GM18907 (cell line): ENCODE measurements around the gene PPIC.
"Not testable (repeated sequence)": the region's sequence is repeated elsewhere in the genome, so short reads cannot be mapped to it uniquely, and the experiment has no call there.

Experiments
- ATAC-seq: cut with Tn5 transposase; IDR thresholded peaks from one replicate; pipeline ENCODE4 v1.9.1; 2021; ENCODE audit warnings: mild to moderate bottlenecking, moderate library complexity; ENCODE audit not compliant: unreplicated experiment

Gene PPIC

DNA sequence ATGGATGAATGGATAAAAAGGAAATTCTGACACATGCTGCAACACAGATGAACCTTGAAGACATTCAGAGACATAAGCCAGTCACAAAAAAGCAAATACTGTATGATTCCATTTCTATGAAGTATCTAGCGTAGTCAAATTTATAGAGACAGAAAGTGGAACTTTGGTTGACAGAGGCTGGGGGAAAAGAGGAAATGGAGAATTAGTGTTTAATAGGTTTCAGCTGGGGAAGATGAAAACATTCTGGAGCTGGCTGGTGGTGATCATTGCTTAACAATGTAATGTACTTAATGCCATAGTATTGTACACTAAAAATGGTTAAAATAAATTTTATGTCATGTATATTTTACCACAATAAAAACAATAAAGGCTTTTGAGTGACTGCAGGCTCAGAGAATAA, 24.2 kb downstream of the PPIC start:
- ATAC-seq: no peak

DNA sequence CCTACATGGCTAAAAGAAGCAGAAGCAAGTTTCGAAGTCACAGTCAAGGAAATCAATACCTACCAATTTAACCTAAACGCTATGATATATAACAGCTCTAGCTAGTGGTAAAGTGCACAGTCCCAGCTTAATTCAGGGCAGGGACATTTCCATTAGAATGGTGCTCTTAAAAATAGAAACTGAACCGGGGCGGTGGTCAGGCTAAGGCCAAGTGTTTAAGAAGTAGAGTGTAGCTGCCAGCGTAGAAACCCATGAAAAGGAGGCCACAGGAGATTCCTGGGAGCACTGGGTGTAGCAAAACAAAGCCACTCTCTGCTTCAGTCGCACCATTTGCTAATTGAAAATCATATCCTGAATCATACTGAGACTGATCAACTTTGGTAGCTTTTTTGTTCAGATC, 28.8 kb downstream of the PPIC start:
- ATAC-seq: no peak

DNA sequence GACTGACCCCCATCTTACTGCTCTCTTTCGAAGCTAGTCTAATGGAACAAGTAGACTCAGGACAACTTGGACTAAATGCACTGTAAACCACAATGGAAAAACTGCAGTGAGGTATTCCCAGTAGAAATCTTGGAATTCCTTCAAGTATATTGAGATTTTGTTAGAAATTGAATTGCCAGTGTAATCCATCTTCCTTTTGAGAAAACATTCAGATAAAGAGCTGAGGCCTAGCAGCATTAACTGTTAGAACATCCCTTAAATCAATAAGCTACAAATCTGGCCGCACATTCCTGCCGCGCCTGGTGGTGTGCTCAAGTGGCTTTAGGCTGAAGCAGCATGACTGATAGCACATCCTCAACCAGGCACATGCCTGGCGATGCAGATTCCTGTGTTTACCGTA, 29.3 kb downstream of the PPIC start:
- ATAC-seq: no peak

DNA sequence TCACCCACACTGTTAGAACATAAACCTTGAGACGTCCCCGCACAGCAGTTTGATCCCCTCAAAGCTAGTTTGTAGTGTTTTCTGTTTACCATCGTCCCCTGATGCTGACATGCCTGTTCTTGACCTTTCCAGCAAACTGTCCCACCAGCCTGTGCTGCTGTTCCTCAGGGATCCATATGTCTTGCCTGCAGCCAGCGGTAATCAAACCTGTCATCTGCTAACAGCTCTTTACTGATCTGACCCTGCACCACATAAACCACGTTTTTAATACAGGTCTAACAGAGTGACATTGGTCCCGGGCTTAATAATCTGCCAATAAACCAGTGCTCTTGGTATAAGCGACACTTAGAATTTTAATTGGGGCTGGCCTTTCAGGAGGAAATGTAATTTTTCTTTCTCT, 34.7 kb downstream of the PPIC start:
- ATAC-seq: no peak

- ATAC-seq: no peak
Measured at GRCh38 chr5:123000731-123001130, 35.8 kb downstream of the PPIC start.

- peak; percentile 97 for ATAC-seq
Measured at GRCh38 chr5:122999947-123000563, 36.5 kb downstream of the PPIC start.

DNA sequence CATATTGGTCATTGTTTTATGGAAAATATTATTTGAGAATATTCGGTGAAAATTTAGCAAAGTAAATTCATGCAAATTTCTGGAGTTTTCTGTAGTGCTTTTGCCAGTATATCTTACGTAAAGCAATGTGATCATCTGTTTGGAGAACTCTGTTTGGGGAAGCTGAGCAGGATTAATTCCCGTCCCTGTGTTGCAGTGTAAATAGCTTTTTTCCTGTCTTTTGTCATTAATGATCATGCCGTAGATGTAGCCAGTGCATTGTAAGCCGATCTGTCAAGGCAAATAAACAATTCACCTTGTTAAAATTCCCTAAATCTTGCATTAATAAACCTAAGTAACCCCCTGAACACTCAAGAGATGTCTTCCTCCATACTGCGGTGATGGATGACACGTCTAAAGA, 39.2 kb downstream of the PPIC start:
- no peak for ATAC-seq

GRCh38 chr5:122996091-122996490, 40.4 kb downstream of the PPIC start:
- ATAC-seq: no peak

- ATAC-seq: peak; percentile 87
Measured at GRCh38 chr5:122985954-122986721, 50.4 kb downstream of the PPIC start.

DNA sequence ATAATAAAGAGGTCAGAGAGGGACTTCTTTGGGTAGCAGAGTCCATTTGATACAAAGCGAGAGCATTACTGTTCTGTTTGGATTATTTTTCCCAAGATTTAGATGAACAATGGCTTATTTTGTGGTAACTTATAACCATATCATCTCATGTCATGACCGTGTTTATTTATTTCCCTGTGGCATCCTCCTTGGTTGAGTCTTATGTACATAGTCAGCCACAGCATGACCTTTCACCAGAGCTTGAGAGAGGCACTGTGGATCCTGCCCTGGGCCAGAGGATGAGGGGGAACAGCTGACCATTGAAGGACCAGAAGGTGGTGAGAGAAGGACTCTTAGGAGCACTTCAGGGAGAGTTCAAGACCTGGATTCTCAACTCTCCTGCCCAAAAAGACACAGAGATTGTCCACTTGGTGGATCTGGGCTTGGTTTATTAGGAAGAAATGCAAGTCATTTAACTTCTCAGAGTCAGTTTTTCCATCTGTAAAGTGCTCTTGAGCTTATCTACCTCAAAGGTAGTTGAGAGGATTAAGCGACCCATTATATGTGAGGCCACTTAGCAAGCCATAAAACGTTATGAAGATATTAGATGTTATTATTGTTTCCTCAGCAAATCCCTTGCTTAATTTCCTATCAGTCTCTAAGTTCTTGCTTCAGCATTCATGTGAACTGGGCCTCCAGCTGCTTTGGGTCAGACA, 51.4 kb downstream of the PPIC start:
- ATAC-seq: no peak

GRCh38 chr5:122984425-122984824, 52.1 kb downstream of the PPIC start:
- peak; percentile 60 for ATAC-seq

GRCh38 chr5:122982376-122982775, 54.1 kb downstream of the PPIC start:
- ATAC-seq: no peak

DNA sequence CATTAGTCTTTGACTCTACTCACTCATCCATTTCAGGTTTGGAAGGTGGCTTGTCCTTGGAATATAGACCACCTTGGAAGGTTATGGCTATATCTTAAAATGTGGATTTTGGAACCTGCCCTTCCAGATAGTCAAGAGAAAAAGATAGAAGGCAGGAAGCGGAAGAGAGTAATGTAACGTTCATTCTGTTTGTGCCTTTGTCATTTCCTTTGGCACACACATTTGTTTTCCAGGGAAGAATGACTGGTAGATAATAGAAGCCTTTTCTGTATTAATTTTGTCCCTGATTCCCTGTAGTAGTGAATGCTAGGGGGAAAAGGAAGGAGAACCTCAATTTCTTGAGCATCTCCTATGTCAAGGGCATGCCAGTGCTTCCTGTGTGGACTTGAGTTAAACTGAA, 54.7 kb downstream of the PPIC start:
- ATAC-seq: no peak

- peak; percentile 48 for ATAC-seq
Measured at GRCh38 chr5:122978644-122979297, 57.8 kb downstream of the PPIC start.

- ATAC-seq: peak; percentile 23
Measured at GRCh38 chr5:122978068-122978467, 58.5 kb downstream of the PPIC start.

DNA sequence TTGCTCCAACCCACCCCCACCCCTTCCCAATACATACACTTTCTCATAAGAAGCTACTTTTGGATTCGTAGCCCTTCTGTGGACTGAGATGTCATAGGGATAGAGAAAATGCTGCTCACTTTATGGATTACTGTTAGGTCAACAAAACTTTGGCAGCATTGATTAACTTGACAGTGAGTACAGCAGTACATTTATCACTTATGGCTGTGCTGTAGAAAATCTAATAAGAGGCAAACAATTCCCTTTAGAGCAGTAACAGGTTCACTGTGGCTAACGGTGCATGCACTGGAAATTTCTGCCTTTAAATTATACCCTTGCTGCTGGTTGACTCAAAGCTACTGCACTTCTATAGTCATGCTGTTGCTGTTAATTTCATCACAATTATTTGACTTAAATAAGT, 59.2 kb downstream of the PPIC start:
- no peak for ATAC-seq

DNA sequence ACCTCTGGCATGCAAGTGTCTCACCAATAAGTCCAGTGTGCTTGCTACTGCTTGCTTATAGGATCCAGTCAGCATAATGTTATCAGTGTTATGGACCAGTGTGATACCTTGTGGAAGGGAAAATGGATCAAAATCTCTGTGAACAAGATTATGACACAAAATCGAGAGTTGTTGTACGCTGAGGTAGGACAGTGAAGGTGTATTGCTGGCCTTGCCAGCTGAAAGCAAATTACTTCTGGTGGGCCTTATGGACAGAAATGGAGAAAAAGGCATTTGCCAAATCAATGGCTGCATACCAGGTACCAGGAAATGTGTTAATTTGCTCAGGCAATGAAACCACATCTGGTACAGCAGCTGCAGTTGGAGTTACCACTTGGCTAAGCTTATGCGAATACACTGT, 62.3 kb downstream of the PPIC start:
- ATAC-seq: not testable (repeated sequence)

DNA sequence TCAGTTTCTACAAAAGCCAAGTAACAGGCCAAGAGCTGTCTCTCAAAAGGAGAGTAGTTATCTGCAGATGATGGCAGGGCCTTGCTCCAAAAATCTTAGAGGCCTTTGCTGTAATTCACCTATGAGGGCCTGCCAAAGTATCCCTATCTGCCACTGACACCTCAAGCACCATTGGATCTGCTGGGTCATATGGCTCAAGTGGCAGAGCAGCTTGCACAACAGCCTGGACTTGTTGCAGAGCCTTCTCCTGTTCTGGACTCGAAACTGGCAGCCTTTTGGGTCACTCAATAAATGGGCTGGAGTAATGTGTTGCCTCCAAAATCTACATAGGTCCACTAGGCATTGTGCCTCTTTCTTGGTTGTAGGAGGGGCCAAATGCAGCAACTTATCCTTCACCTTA, 62.8 kb downstream of the PPIC start:
- ATAC-seq: not testable (repeated sequence)
